RWPE1 (cell line): Measurements from ENCODE around the gene ZNF277.
A peak's percentile ranks its signal among the peaks of the same experiment; 100 is the strongest.

Source experiments
- CTCF ChIA-PET: fragments of 350-600 bp; sonication (Branson Sonifier 250); formaldehyde crosslinking; extraction: SDS; loops from one replicate; lab custom pipeline; 2021; lab: Yijun Ruan, JAX
- POLR2A ChIA-PET: fragments of 400-600 bp; formaldehyde crosslinking; extraction: SDS; loops from one replicate; lab custom pipeline; 2020; ENCODE audit warnings: antibody characterized with exemption; ENCODE audit not compliant: low non-redundant PET; lab: Yijun Ruan, JAX
- DNase-seq: peaks from one replicate; pipeline ENCODE4 v3.0.0; 2012; ENCODE audit warnings: low spot score
- H3K27ac ChIP-seq: fragments of 450-650 bp; 2 replicates; pipeline ENCODE4 v1.5.1; 2017
- CTCF ChIP-seq: fragments of 450-650 bp; conservative IDR thresholded peaks from 2 replicates; pipeline ENCODE4 v1.5.1; 2017; ENCODE audit warnings: low read depth, mild to moderate bottlenecking

ZNF277 gene

GRCh38 chr7:112206238-112206990 lies at the start of gene ZNF277, which contains the start of gene DOCK4:
Gene ZNF277 (plus strand): TSS chr7:112206695. CDS start chr7:112206717, 22 bp downstream.
Gene DOCK4 (minus strand): TSS chr7:112206399. CDS start chr7:112206138, 261 bp downstream.
- POLR2A ChIA-PET = no interaction called here
- TF ChIP-seq CTCF = no peak
- H3K27ac ChIP-seq = peak within 1 kb of the TSS; percentile 93

GRCh38 chr7:112157072-112157471 lies 49.4 kb upstream of the ZNF277 start:
- CTCF ChIA-PET = no interaction called here
- no peak for DNase-seq
- POLR2A ChIA-PET = no interaction called here

More at GRCh38 chr7:112206238-112206990, at the start of gene ZNF277, which contains the start of gene DOCK4:
- peak; percentile 98 for DNase-seq
- CTCF ChIA-PET = interaction anchor here (0.7 kb wide), 1 partner anchor 706 kb away, joined by 4 read pairs; no protein-coding TSS in a partner anchor

GRCh38 chr7:112159351-112159750 lies 47.1 kb upstream of the ZNF277 start:
- POLR2A ChIA-PET = no interaction called here
- CTCF ChIA-PET = no interaction called here
- DNase-seq = no peak
- no peak for TF ChIP-seq CTCF
- no peak overlapping the region for H3K27ac ChIP-seq

More at GRCh38 chr7:112157072-112157471, 49.4 kb upstream of the ZNF277 start:
- TF ChIP-seq CTCF = no peak
- H3K27ac ChIP-seq = no peak overlapping the region

GRCh38 chr7:112160130-112160770 lies 46.2 kb upstream of the ZNF277 start:
- DNase-seq = no peak
- ChIA-PET POLR2A (no interaction called here), CTCF (interaction anchor here (0.5 to 0.6 kb wide), 2 partner anchors 24 to 670 kb away, joined by 3 to 5 read pairs; no protein-coding TSS in a partner anchor)

GRCh38 chr7:112160771-112161150 lies 45.7 kb upstream of the ZNF277 start:
- DNase-seq = no peak
- TF ChIP-seq CTCF = no peak
- ChIA-PET POLR2A (no interaction called here), CTCF (interaction anchor here (0.5 to 0.6 kb wide), 2 partner anchors 25 to 671 kb away, joined by 3 to 5 read pairs; no protein-coding TSS in a partner anchor)
- no peak overlapping the region for H3K27ac ChIP-seq

More at GRCh38 chr7:112160130-112160770, 46.2 kb upstream of the ZNF277 start:
- TF ChIP-seq CTCF = no peak
- no peak overlapping the region for H3K27ac ChIP-seq
